SJCRH30 (cell line): ENCODE data around the gene DTWD2. TPM values are rescaled to one million over a fixed set of nuclear protein-coding genes. Genes with fewer than 3 reads are reported as not detected.

ENCODE experiments used
- DNase-seq, 2 experiments: peaks; one replicate each; pipeline ENCODE4 v3.0.0-alpha.2; 2015 to 2020
- H3K27ac ChIP-seq: fragments of 250-450 bp; sonication (Bioruptor Pico); 2 replicates; pipeline ENCODE4 v1.5.1; 2020; ENCODE audit warnings: mild to moderate bottlenecking, moderate library complexity
- H3K27me3 ChIP-seq: fragments of 250-450 bp; sonication (Bioruptor Pico); 2 replicates; pipeline ENCODE4 v1.5.1; 2020; ENCODE audit warnings: mild to moderate bottlenecking, moderate library complexity
- H3K36me3 ChIP-seq: fragments of 250-450 bp; sonication (Bioruptor Pico); 2 replicates; pipeline ENCODE4 v1.5.1; 2020; ENCODE audit warnings: mild to moderate bottlenecking, moderate library complexity
- H3K4me1 ChIP-seq: fragments of 250-450 bp; sonication (Bioruptor Pico); 2 replicates; pipeline ENCODE4 v1.5.1; 2020; ENCODE audit warnings: mild to moderate bottlenecking, moderate library complexity
- H3K4me3 ChIP-seq: fragments of 250-450 bp; sonication (Bioruptor Pico); 2 replicates; pipeline ENCODE4 v1.5.1; 2020; ENCODE audit warnings: mild to moderate bottlenecking, moderate library complexity
- H3K9me3 ChIP-seq: fragments of 250-450 bp; sonication (Bioruptor Pico); replicated peaks from 2 replicates; pipeline ENCODE4 v1.5.1; 2020; ENCODE audit warnings: mild to moderate bottlenecking, moderate library complexity
- total RNA-seq: library from RNA; depleted of rRNA; stranded (reverse); fragments of >200 nt; shearing (Covaris generic); gene quantifications from 2 replicates; pipeline ENCODE4 v1.2.3, GENCODE V29; 2014; rRNA removed

DTWD2 gene
- total RNA-seq, 1 experiment from 2014 or later, result 0.85 TPM

GRCh38 chr5:118825226-118825625 is 163.1 kb downstream of the DTWD2 start:
- no peaks in the 10 kb centered on the region for H3K36me3 ChIP-seq
- no peak overlapping the region for H3K27ac ChIP-seq
- no peaks in the 10 kb centered on the region for H3K27me3 ChIP-seq
- H3K9me3 ChIP-seq, result no peaks in the 10 kb centered on the region
- no peak for DNase-seq
- H3K4me1 ChIP-seq, result no peaks in the 10 kb centered on the region
- H3K4me3 ChIP-seq, result no peak overlapping the region

GRCh38 chr5:118818604-118819003 is 169.7 kb downstream of the DTWD2 start:
- H3K27ac ChIP-seq, result no peak overlapping the region
- H3K36me3 ChIP-seq, result no peaks in the 10 kb centered on the region
- DNase-seq, result no peak
- H3K9me3 ChIP-seq, result no peaks in the 10 kb centered on the region
- H3K4me3 ChIP-seq, result no peak overlapping the region
- H3K27me3 ChIP-seq, result no peaks in the 10 kb centered on the region
- no peaks in the 10 kb centered on the region for H3K4me1 ChIP-seq

DNA sequence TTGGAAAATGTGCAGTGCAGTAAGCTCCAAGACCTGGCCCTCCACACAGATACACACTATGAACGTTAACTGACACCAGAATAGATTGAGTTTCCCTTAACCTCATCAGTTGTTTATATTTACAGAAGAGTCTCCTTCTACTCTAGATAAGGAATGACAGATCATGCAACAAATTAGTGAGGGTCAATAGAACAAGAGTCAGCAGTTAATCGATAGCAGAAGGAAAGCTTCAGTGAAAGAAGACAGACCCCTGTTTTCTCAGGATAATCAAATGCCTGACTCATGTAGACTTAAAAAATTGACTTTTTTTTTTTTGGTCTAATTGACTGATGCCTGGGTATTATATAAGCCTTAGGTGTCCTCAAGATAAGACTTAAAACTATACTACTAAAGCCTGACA is 179.9 kb downstream of the DTWD2 start:
- no peak overlapping the region for H3K4me3 ChIP-seq
- H3K27me3 ChIP-seq, result no peaks in the 10 kb centered on the region
- DNase-seq, result no peak
- no peaks in the 10 kb centered on the region for H3K4me1 ChIP-seq
- H3K9me3 ChIP-seq, result no peaks in the 10 kb centered on the region; the same call in 1 of the 2 replicates
- H3K36me3 ChIP-seq, result no peaks in the 10 kb centered on the region
- H3K27ac ChIP-seq, result no peak overlapping the region

DNA sequence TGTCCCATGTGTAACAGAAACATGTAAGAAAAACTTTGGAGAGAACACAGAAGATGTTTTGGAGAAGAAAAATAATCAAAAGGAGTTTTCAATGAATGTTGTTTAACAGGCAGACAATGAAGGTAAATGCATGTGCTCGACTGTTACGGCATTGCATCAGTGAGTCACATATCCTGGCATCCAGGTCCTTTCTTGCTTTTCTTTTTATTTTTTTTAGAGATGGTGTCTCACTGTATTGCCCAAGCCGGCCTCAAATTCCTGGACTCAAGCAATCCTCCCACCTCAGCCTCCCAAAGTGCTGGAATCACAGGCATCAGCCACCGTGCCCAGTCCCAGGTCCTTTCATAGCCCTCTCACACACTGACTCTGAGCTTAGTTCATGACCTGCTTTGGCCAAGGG is 181.8 kb downstream of the DTWD2 start:
- Histone ChIP-seq H3K36me3 (no peaks in the 10 kb centered on the region), H3K4me3 (no peak overlapping the region), H3K27ac (no peak overlapping the region), H3K27me3 (no peaks in the 10 kb centered on the region), H3K9me3 (no peaks in the 10 kb centered on the region; the same call in 1 of the 2 replicates), H3K4me1 (no peaks in the 10 kb centered on the region)
- DNase-seq, result no peak

- Histone ChIP-seq H3K9me3 (no peaks in the 10 kb centered on the region), H3K4me3 (no peak overlapping the region), H3K27ac (no peak overlapping the region), H3K36me3 (no peaks in the 10 kb centered on the region), H3K27me3 (no peaks in the 10 kb centered on the region), H3K4me1 (no peaks in the 10 kb centered on the region)
- DNase-seq, result no peak
Measured at GRCh38 chr5:118802335-118802734, 186.0 kb downstream of the DTWD2 start.

DNA sequence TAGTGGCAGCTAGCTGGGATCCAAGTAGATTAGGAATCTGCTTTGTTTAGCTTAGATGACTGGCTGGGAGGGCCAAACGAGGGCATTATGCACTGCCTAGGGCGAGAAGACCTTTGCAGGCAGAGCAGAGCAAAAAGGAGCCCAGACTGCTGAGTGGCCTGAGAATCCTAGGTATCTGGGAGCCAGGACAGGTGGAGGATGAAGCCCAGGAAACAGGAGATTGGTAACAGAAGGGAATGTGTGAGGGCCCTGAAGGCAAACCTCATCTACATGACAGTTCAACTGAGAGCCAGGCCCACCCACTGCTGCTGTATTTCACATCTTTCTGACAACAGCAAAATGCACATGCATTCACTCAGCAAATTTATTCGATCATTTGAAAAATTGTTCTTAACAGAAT is 192.3 kb downstream of the DTWD2 start:
- Histone ChIP-seq H3K4me1 (no peaks in the 10 kb centered on the region), H3K27ac (no peak overlapping the region)
- no peak for DNase-seq

DNA sequence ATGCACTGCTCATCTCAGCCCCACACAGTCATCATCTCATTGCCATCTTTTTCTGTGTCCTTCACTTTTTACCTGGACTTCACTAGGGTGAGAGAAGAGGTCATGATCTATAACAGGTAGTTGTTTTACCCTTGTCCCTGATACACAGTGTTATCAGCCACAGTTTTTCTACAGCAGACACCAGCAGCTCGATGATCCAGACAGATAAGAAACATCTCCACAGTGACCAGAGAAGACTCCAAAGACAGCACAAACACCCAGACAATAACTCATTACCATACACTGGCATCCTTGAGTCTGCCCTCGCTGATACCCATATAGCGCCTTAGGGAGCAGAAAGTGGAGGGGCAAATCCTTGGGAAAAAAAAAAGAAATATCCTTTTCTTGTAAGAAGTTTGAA is 194.1 kb downstream of the DTWD2 start:
- H3K27ac ChIP-seq, result no peak overlapping the region
- no peaks in the 10 kb centered on the region for H3K9me3 ChIP-seq
- H3K27me3 ChIP-seq, result no peaks in the 10 kb centered on the region
- no peak overlapping the region for H3K4me3 ChIP-seq
- no peak for DNase-seq
- H3K36me3 ChIP-seq, result no peaks in the 10 kb centered on the region
- peaks cover under 1% of the 10 kb centered on the region; the same call in 1 of the 2 replicates for H3K4me1 ChIP-seq

More for the DNA sequence above, 192.3 kb downstream of the DTWD2 start:
- Histone ChIP-seq H3K9me3 (no peaks in the 10 kb centered on the region), H3K4me3 (no peak overlapping the region), H3K36me3 (no peaks in the 10 kb centered on the region), H3K27me3 (no peaks in the 10 kb centered on the region)

DNA sequence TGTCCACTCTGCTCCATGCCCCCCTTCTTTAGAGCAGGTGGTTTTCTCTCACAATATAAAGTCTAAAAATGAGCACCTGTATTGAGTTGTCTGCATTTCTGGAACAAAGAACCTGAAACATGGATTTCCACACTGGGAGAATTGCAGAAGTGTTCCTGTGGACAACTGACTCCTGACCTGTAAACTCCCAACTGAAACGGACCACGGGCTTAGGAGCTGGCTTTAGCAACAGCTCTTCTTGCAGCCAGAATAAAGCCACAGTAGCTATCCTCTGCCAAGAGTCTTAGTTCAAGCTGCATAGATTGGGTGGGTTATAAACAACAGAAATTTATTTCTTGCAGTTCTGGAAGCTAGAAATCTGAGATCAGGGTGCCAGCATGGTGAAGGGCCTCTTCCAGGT is 194.7 kb downstream of the DTWD2 start:
- DNase-seq, result no peak
- no peaks in the 10 kb centered on the region for H3K36me3 ChIP-seq
- peaks cover 3% of the 10 kb centered on the region; the same call in 1 of the 2 replicates for H3K4me1 ChIP-seq
- H3K27me3 ChIP-seq, result no peaks in the 10 kb centered on the region
- no peak overlapping the region for H3K4me3 ChIP-seq
- H3K9me3 ChIP-seq, result no peaks in the 10 kb centered on the region
- no peak overlapping the region for H3K27ac ChIP-seq

GRCh38 chr5:118793091-118793490 is 195.3 kb downstream of the DTWD2 start:
- H3K9me3 ChIP-seq, result no peaks in the 10 kb centered on the region
- H3K27me3 ChIP-seq, result no peaks in the 10 kb centered on the region
- H3K27ac ChIP-seq, result no peak overlapping the region
- no peak for DNase-seq
- H3K4me1 ChIP-seq, result peaks cover 3% of the 10 kb centered on the region; the same call in 1 of the 2 replicates
- no peaks in the 10 kb centered on the region for H3K36me3 ChIP-seq
- H3K4me3 ChIP-seq, result no peak overlapping the region

DNA sequence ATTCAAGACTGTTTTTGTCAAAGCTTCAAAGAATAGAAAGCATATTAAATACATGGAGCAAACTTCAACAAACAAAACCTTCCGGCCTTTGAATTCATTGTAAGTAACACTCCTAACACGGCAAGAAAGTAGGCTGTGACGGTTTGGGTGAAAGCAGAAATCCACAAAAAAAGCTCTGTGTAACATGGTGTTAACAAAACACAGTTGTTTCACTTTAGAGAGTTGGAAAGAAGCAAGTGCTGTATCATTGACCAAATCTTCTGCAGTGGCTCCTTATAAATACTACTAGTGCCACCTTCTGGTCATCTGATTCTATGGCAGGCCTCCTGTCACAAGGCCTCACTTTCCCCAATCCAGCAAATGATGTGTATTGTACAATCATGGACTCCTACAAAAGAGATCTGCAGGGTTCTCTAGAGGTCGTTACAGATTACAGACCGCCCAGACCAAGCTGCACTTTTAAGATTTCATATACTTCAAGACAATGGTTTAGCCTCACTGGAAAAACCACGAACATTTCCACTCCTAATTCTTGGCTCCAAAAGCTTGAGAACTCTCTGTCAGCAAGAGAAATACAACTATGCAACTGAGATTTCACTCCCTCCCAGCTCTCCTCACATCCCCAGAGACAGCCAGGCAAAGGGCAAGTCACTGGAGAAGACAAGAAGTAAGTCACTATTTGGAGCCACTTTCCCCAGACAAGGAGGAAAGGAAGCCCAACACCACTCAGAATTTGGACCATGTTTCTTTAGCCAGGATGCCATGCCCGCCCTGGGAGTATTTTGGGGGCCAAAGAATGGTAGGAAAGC is 196.2 kb downstream of the DTWD2 start:
- Histone ChIP-seq H3K36me3 (no peaks in the 10 kb centered on the region), H3K4me3 (peak overlapping the region; percentile 25; the same call in 1 of the 2 replicates), H3K27ac (no peak overlapping the region), H3K4me1 (peaks cover 3% of the 10 kb centered on the region; the same call in 1 of the 2 replicates), H3K9me3 (no peaks in the 10 kb centered on the region), H3K27me3 (no peaks in the 10 kb centered on the region)
- DNase-seq, result peak; percentile 37 to 81

GRCh38 chr5:118789366-118789765 is 199.0 kb downstream of the DTWD2 start:
- H3K9me3 ChIP-seq, result no peaks in the 10 kb centered on the region
- no peaks in the 10 kb centered on the region for H3K27me3 ChIP-seq
- DNase-seq, result peak in 1 of 2 experiments; percentile 20
- no peak overlapping the region for H3K4me3 ChIP-seq
- H3K4me1 ChIP-seq, result peaks cover 3% of the 10 kb centered on the region; the same call in 1 of the 2 replicates
- no peak overlapping the region for H3K27ac ChIP-seq
- H3K36me3 ChIP-seq, result no peaks in the 10 kb centered on the region

DNA sequence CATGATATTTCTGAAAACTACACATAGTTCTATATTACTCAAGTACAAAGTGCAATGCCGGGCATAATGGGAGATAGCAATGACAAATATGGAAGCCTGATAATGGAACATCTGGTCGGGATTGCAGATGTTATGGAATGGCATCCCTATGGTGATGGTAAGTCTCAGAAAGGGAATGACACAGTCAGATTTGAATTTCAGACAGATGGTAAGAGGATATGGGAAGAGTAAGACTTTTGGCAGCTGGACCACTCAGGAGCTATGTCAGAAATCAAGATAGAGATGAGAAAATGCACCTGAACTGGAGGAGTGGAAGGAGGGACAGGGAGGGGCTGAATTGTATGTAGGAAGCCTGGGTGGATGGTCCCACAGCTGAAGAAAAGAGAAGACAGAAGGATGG is 200.0 kb downstream of the DTWD2 start:
- Histone ChIP-seq H3K36me3 (no peaks in the 10 kb centered on the region), H3K27me3 (no peaks in the 10 kb centered on the region), H3K9me3 (no peaks in the 10 kb centered on the region), H3K4me1 (peaks cover 3% of the 10 kb centered on the region; the same call in 1 of the 2 replicates), H3K27ac (no peak overlapping the region), H3K4me3 (no peak overlapping the region)
- DNase-seq, result no peak

Other genes with a start within 250 kb of the DTWD2 start
- 25.1 and 25.2 TPM in 2 replicates for gene DMXL1, start 82.5 kb upstream of the DTWD2 start, total RNA-seq